K562 (cell line): ENCODE measurements around the gene ZNF23. TPM values are rescaled to one million over a fixed set of nuclear protein-coding genes. Genes with fewer than 3 reads are reported as not detected.

ENCODE experiments used
- CHD4 ChIP-seq: fragments of 200-600 bp; sonication (generic); IDR thresholded peaks from 3 replicates; pipeline ENCODE4 v1.6.1; 2012; ENCODE audit warnings: low read depth, mild to moderate bottlenecking, mixed read lengths, low read length, inconsistent platforms; ENCODE audit not compliant: insufficient read depth, insufficient replicate concordance, poor library complexity, severe bottlenecking
- GTF2A2 ChIP-seq: IDR thresholded peaks from 2 replicates; pipeline ENCODE4 v1.6.1; 2016; ENCODE audit warnings: mild to moderate bottlenecking, missing genetic modification characterization, missing compliant biosample characterization
- HDAC1 ChIP-seq, 2 experiments: fragments of 450-650 bp; IDR thresholded peaks; 2 replicates each; pipeline ENCODE4 v1.6.1; 2016 to 2017; ENCODE audit warnings: inconsistent platforms in 1 of 2, mild to moderate bottlenecking in 1 of 2, moderate library complexity in 1 of 2
- HDAC3 ChIP-seq: fragments of 450-650 bp; IDR thresholded peaks from 2 replicates; pipeline ENCODE4 v1.6.1; 2018; ENCODE audit warnings: borderline replicate concordance, mild to moderate bottlenecking, moderate library complexity; ENCODE audit not compliant: partially characterized antibody
- HNRNPLL ChIP-seq: fragments of 200-400 bp; formaldehyde crosslinking; IDR thresholded peaks from 2 replicates; pipeline ENCODE4 v1.6.1; 2017; ENCODE audit warnings: low read length, low read depth, mild to moderate bottlenecking; ENCODE audit not compliant: poor library complexity, severe bottlenecking
- LCOR ChIP-seq: sonication (generic); formaldehyde crosslinking; IDR thresholded peaks from 2 replicates; pipeline ENCODE4 v1.8.0; 2022; ENCODE audit warnings: mild to moderate bottlenecking, missing genetic modification reagents
- RFX7 ChIP-seq: fragments of 250-450 bp; sonication (Bioruptor Pico); IDR thresholded peaks from 2 replicates; pipeline ENCODE4 v1.5.1; 2021; ENCODE audit warnings: mild to moderate bottlenecking
- ZNF384 ChIP-seq: IDR thresholded peaks from 2 replicates; pipeline ENCODE4 v1.6.1; 2012; ENCODE audit warnings: low read depth, low read length, improper control_type of control experiment
- ZNF583 ChIP-seq: fragments of 250-450 bp; sonication (Bioruptor Pico); IDR thresholded peaks from 2 replicates; pipeline ENCODE4 v1.4.0; 2020
- polyA plus RNA-seq, 8 experiments: library from polyadenylated mRNA; depleted of rRNA in 4 of 8; stranded (reverse) in 5 of 8; unstranded in 3 of 8; fragments of >200 nt; fragmentation: Nextera tagmentation in 2 of 8; fragmentation: Illumina TruSeq in 1 of 8; extraction: Ambion mirVana in 2 of 8; extraction: Trizol in 1 of 8; gene quantifications; 2 replicates each; pipeline versions ENCODE4 v1.2.1 to v1.2.3, GENCODE V29; 2011 to 2014; ENCODE audit warnings: inconsistent platforms in 1 of 8, missing spikeins in 1 of 8
- total RNA-seq, 7 experiments: library from RNA; depleted of rRNA in 6 of 7; stranded (reverse); fragments of >200 nt in 6 of 7; fragmentation: Illumina TruSeq in 2 of 7; extraction: Trizol in 2 of 7; gene quantifications; 2 replicates each; pipeline versions ENCODE4 v1.2.1 to v1.2.3, GENCODE V29; 2011 to 2021; ENCODE audit warnings: low replicate concordance in 1 of 7
- TF ChIP-seq, protein P1 (sequence below): fragments of 200-600 bp; sonication (generic); IDR thresholded peaks from one replicate; pipeline ENCODE4 v1.6.1; 2012; ENCODE audit warnings: mild to moderate bottlenecking, low read depth, low read length, inconsistent platforms
- TF ChIP-seq, protein P2 (sequence below): fragments of 250-450 bp; sonication (Bioruptor Pico); IDR thresholded peaks from 2 replicates; pipeline ENCODE4 v1.8.0; 2021; ENCODE audit warnings: moderate library complexity, mild to moderate bottlenecking, inconsistent platforms
- TF ChIP-seq, protein P3 (sequence below): sonication (generic); formaldehyde crosslinking; IDR thresholded peaks from 2 replicates; pipeline ENCODE4 v1.8.0; 2022; ENCODE audit warnings: missing genetic modification reagents, mild to moderate bottlenecking, borderline replicate concordance

Gene ZNF23
- total and polyA plus RNA-seq, 9 of the 15 experiments (the other 6 are each of a cell fraction or from before 2014, with no cell fraction given): 4.7 to 13.4 (median 11.2) TPM

DNA sequence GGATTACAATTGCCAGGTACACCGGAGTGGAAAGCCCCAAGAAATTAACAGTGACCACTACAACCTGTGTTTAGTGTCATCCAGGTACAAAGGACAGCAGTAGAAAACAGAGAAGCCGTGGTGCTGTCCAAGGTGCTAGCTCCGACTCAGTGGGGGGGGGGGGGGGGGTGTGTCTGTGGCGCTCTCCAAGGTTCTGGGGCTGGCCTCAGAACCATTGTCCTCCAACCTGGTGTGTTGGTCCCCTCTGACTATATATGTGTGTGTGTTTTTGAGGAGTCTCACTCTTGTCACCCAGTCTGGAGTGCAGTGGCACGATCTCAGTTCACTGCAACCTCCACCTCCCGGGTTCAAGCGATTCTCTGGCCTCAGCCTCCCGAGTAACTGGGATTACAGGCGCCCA, 5.8 kb upstream of the ZNF23 start (continued):
- TF ChIP-seq HNRNPLL (no peak), GTF2A2 (tag) (no peak), CHD4 (no peak), HDAC3 (no peak), LCOR (peak; percentile 84; the same call in 1 of the 2 replicates), HDAC1 (IDR thresholded peaks at IDR 0.05) (peak in 1 of 2 experiments; percentile 61; a peak in 2 of 4 replicates), ZNF384 (no peak), ZNF583 (CRISPR knock-in tag) (no peak), RFX7 (CRISPR knock-in tag) (no peak)
- TF ChIP-seq, protein P1, sequence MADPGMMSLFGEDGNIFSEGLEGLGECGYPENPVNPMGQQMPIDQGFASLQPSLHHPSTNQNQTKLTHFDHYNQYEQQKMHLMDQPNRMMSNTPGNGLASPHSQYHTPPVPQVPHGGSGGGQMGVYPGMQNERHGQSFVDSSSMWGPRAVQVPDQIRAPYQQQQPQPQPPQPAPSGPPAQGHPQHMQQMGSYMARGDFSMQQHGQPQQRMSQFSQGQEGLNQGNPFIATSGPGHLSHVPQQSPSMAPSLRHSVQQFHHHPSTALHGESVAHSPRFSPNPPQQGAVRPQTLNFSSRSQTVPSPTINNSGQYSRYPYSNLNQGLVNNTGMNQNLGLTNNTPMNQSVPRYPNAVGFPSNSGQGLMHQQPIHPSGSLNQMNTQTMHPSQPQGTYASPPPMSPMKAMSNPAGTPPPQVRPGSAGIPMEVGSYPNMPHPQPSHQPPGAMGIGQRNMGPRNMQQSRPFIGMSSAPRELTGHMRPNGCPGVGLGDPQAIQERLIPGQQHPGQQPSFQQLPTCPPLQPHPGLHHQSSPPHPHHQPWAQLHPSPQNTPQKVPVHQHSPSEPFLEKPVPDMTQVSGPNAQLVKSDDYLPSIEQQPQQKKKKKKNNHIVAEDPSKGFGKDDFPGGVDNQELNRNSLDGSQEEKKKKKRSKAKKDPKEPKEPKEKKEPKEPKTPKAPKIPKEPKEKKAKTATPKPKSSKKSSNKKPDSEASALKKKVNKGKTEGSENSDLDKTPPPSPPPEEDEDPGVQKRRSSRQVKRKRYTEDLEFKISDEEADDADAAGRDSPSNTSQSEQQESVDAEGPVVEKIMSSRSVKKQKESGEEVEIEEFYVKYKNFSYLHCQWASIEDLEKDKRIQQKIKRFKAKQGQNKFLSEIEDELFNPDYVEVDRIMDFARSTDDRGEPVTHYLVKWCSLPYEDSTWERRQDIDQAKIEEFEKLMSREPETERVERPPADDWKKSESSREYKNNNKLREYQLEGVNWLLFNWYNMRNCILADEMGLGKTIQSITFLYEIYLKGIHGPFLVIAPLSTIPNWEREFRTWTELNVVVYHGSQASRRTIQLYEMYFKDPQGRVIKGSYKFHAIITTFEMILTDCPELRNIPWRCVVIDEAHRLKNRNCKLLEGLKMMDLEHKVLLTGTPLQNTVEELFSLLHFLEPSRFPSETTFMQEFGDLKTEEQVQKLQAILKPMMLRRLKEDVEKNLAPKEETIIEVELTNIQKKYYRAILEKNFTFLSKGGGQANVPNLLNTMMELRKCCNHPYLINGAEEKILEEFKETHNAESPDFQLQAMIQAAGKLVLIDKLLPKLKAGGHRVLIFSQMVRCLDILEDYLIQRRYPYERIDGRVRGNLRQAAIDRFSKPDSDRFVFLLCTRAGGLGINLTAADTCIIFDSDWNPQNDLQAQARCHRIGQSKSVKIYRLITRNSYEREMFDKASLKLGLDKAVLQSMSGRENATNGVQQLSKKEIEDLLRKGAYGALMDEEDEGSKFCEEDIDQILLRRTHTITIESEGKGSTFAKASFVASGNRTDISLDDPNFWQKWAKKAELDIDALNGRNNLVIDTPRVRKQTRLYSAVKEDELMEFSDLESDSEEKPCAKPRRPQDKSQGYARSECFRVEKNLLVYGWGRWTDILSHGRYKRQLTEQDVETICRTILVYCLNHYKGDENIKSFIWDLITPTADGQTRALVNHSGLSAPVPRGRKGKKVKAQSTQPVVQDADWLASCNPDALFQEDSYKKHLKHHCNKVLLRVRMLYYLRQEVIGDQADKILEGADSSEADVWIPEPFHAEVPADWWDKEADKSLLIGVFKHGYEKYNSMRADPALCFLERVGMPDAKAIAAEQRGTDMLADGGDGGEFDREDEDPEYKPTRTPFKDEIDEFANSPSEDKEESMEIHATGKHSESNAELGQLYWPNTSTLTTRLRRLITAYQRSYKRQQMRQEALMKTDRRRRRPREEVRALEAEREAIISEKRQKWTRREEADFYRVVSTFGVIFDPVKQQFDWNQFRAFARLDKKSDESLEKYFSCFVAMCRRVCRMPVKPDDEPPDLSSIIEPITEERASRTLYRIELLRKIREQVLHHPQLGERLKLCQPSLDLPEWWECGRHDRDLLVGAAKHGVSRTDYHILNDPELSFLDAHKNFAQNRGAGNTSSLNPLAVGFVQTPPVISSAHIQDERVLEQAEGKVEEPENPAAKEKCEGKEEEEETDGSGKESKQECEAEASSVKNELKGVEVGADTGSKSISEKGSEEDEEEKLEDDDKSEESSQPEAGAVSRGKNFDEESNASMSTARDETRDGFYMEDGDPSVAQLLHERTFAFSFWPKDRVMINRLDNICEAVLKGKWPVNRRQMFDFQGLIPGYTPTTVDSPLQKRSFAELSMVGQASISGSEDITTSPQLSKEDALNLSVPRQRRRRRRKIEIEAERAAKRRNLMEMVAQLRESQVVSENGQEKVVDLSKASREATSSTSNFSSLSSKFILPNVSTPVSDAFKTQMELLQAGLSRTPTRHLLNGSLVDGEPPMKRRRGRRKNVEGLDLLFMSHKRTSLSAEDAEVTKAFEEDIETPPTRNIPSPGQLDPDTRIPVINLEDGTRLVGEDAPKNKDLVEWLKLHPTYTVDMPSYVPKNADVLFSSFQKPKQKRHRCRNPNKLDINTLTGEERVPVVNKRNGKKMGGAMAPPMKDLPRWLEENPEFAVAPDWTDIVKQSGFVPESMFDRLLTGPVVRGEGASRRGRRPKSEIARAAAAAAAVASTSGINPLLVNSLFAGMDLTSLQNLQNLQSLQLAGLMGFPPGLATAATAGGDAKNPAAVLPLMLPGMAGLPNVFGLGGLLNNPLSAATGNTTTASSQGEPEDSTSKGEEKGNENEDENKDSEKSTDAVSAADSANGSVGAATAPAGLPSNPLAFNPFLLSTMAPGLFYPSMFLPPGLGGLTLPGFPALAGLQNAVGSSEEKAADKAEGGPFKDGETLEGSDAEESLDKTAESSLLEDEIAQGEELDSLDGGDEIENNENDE: no peak
- TF ChIP-seq, protein P2, sequence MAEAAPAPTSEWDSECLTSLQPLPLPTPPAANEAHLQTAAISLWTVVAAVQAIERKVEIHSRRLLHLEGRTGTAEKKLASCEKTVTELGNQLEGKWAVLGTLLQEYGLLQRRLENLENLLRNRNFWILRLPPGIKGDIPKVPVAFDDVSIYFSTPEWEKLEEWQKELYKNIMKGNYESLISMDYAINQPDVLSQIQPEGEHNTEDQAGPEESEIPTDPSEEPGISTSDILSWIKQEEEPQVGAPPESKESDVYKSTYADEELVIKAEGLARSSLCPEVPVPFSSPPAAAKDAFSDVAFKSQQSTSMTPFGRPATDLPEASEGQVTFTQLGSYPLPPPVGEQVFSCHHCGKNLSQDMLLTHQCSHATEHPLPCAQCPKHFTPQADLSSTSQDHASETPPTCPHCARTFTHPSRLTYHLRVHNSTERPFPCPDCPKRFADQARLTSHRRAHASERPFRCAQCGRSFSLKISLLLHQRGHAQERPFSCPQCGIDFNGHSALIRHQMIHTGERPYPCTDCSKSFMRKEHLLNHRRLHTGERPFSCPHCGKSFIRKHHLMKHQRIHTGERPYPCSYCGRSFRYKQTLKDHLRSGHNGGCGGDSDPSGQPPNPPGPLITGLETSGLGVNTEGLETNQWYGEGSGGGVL (CRISPR knock-in tag): no peak
- TF ChIP-seq, protein P3, sequence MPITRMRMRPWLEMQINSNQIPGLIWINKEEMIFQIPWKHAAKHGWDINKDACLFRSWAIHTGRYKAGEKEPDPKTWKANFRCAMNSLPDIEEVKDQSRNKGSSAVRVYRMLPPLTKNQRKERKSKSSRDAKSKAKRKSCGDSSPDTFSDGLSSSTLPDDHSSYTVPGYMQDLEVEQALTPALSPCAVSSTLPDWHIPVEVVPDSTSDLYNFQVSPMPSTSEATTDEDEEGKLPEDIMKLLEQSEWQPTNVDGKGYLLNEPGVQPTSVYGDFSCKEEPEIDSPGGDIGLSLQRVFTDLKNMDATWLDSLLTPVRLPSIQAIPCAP: peak; percentile 89; the same call in 1 of the 2 replicates
